H9 (cell line): ENCODE measurements around the gene LTB4R2. TPM values are rescaled to one million over a fixed set of nuclear protein-coding genes. Genes with fewer than 3 reads are reported as not detected.

Experiments used
- DNase-seq: peaks from one replicate; pipeline ENCODE4 v3.0.0-alpha.2; 2017
- H2AFZ ChIP-seq: one replicate; pipeline ENCODE4 v1.6.1; 2013; ENCODE audit warnings: mild to moderate bottlenecking, low read length, control low read depth, moderate library complexity
- H2AK5ac ChIP-seq: 2 replicates; pipeline ENCODE4 v1.6.1; 2013; ENCODE audit warnings: low read length, control low read depth, mixed read lengths; ENCODE audit not compliant: insufficient read length
- H2BK120ac ChIP-seq: one replicate; pipeline ENCODE4 v1.6.1; 2013; ENCODE audit warnings: low read depth, mild to moderate bottlenecking, low read length, control low read depth, inconsistent platforms; ENCODE audit not compliant: poor library complexity, severe bottlenecking
- H2BK12ac ChIP-seq: 2 replicates; pipeline ENCODE4 v1.6.1; 2013; ENCODE audit warnings: low read length, control low read depth, mixed read lengths, low read depth; ENCODE audit not compliant: insufficient read length
- H2BK15ac ChIP-seq: 2 replicates; pipeline ENCODE4 v1.6.1; 2013; ENCODE audit warnings: low read depth, low read length, control low read depth
- H2BK20ac ChIP-seq: one replicate; pipeline ENCODE4 v1.6.1; 2013; ENCODE audit warnings: low read depth, mild to moderate bottlenecking, low read length, control low read depth, inconsistent platforms; ENCODE audit not compliant: poor library complexity, severe bottlenecking
- H2BK5ac ChIP-seq: 2 replicates; pipeline ENCODE4 v1.6.1; 2013; ENCODE audit warnings: low read length, control low read depth, mixed read lengths; ENCODE audit not compliant: insufficient read length
- H3K14ac ChIP-seq: 2 replicates; pipeline ENCODE4 v1.6.1; 2013; ENCODE audit warnings: low read length, control low read depth; ENCODE audit not compliant: insufficient read depth
- H3K18ac ChIP-seq: 2 replicates; pipeline ENCODE4 v1.6.1; 2013; ENCODE audit warnings: low read depth, mild to moderate bottlenecking, mixed read lengths, low read length, control low read depth; ENCODE audit not compliant: insufficient read length
- H3K23ac ChIP-seq: 2 replicates; pipeline ENCODE4 v1.6.1; 2013; ENCODE audit warnings: low read length, control low read depth, mixed read lengths, low read depth; ENCODE audit not compliant: insufficient read length
- H3K23me2 ChIP-seq: 2 replicates; pipeline ENCODE4 v1.6.1; 2013; ENCODE audit warnings: low read depth, mild to moderate bottlenecking, mixed read lengths, low read length, control low read depth; ENCODE audit not compliant: insufficient read length, poor library complexity, severe bottlenecking
- H3K27ac ChIP-seq: 2 replicates; pipeline ENCODE4 v1.5.1; 2013; ENCODE audit warnings: low read length, control low read depth, mixed read lengths, low read depth; ENCODE audit not compliant: insufficient read length
- H3K27me3 ChIP-seq: 2 replicates; pipeline ENCODE4 v1.6.1; 2013; ENCODE audit warnings: low read length, control low read depth, inconsistent platforms; ENCODE audit not compliant: insufficient read depth
- H3K4ac ChIP-seq: 2 replicates; pipeline ENCODE4 v1.6.1; 2013; ENCODE audit warnings: low read depth, mild to moderate bottlenecking, control low read depth, inconsistent platforms, low read length, moderate library complexity
- H3K4me1 ChIP-seq: 2 replicates; pipeline ENCODE4 v1.6.1; 2013; ENCODE audit warnings: low read length, control low read depth, inconsistent platforms; ENCODE audit not compliant: insufficient read depth
- H3K4me2 ChIP-seq: 2 replicates; pipeline ENCODE4 v1.6.1; 2013; ENCODE audit warnings: low read length, control low read depth, mixed read lengths; ENCODE audit not compliant: insufficient read length, insufficient read depth
- H3K56ac ChIP-seq: 2 replicates; pipeline ENCODE4 v1.6.1; 2013; ENCODE audit warnings: low read depth, mild to moderate bottlenecking, mixed read lengths, low read length, control low read depth; ENCODE audit not compliant: insufficient read length
- H3K79me1 ChIP-seq: 2 replicates; pipeline ENCODE4 v1.6.1; 2013; ENCODE audit warnings: low read depth, mild to moderate bottlenecking, moderate library complexity, low read length, control low read depth, inconsistent platforms; ENCODE audit not compliant: insufficient read depth, poor library complexity, severe bottlenecking
- H3K79me2 ChIP-seq: 2 replicates; pipeline ENCODE4 v1.6.1; 2013; ENCODE audit warnings: low read length, control low read depth, inconsistent platforms; ENCODE audit not compliant: insufficient read depth
- H3K9ac ChIP-seq: 2 replicates; pipeline ENCODE4 v1.6.1; 2013; ENCODE audit warnings: low read length, control low read depth, mixed read lengths; ENCODE audit not compliant: insufficient read length; ENCODE audit errors: extremely low read depth
- H3K9me3 ChIP-seq: one replicate; pipeline ENCODE4 v1.6.1; 2013; ENCODE audit warnings: low read depth, low read length, inconsistent platforms; ENCODE audit not compliant: control insufficient read depth
- H3T11ph ChIP-seq: one replicate; pipeline ENCODE4 v1.6.1; 2013; ENCODE audit warnings: mild to moderate bottlenecking, low read length, control low read depth, inconsistent platforms
- H4K20me1 ChIP-seq: one replicate; pipeline ENCODE4 v1.6.1; 2013; ENCODE audit not compliant: control insufficient read depth, insufficient read length, insufficient read depth
- H4K5ac ChIP-seq: 2 replicates; pipeline ENCODE4 v1.6.1; 2013; ENCODE audit warnings: low read depth, mild to moderate bottlenecking, mixed read lengths, low read length, control low read depth; ENCODE audit not compliant: insufficient read length
- H4K8ac ChIP-seq: replicated peaks from 2 replicates; pipeline ENCODE4 v1.6.1; 2013; ENCODE audit warnings: low read length, control low read depth, mixed read lengths, low read depth; ENCODE audit not compliant: insufficient read length
- H4K91ac ChIP-seq: 2 replicates; pipeline ENCODE4 v1.6.1; 2013; ENCODE audit warnings: low read depth, mild to moderate bottlenecking, moderate library complexity, mixed read lengths, low read length, control low read depth; ENCODE audit not compliant: insufficient read length
- H3K27ac Mint-ChIP-seq, 3 experiments: 2 replicates in 2 of 3; 3 replicates in 1 of 3; pipeline ENCODE4 v1.8.0; 2020 to 2021; ENCODE audit warnings: mixed read lengths in 3 of 3, mild to moderate bottlenecking in 1 of 3, moderate library complexity in 1 of 3
- H3K27me3 Mint-ChIP-seq: 2 replicates; pipeline ENCODE4 v1.8.0; 2021; ENCODE audit warnings: low read depth, mild to moderate bottlenecking, moderate library complexity, mixed read lengths
- H3K36me3 Mint-ChIP-seq, 3 experiments: 2 replicates in 2 of 3; 3 replicates in 1 of 3; pipeline ENCODE4 v1.8.0; 2020 to 2021; ENCODE audit warnings: low read depth in 3 of 3, mixed read lengths in 3 of 3; ENCODE audit not compliant: insufficient read depth in 1 of 3
- H3K4me1 Mint-ChIP-seq, 2 experiments: 2 replicates each; pipeline ENCODE4 v1.8.0; 2020; ENCODE audit warnings: mixed read lengths in 2 of 2
- H3K4me3 Mint-ChIP-seq, 2 experiments: 2 replicates in 1 of 2; 3 replicates in 1 of 2; pipeline ENCODE4 v1.8.0; 2020 to 2021; ENCODE audit warnings: mild to moderate bottlenecking in 2 of 2, mixed read lengths in 2 of 2, moderate library complexity in 1 of 2
- H3K9me3 Mint-ChIP-seq, 2 experiments: 2 replicates in 1 of 2; 3 replicates in 1 of 2; pipeline ENCODE4 v1.8.0; 2020; ENCODE audit warnings: mild to moderate bottlenecking in 2 of 2, mixed read lengths in 2 of 2, moderate library complexity in 1 of 2
- CTCF ChIP-seq: fragments of 200-600 bp; sonication (generic); conservative IDR thresholded peaks from 3 replicates; pipeline ENCODE4 v1.8.0; 2021; ENCODE audit warnings: antibody characterized with exemption, mild to moderate bottlenecking
- WGBS: extraction: QIAGEN DNeasy Blood & Tissue Kit; methylation state at CpG from one replicate; pipeline ENCODE4 v1.1.7; 2013; ENCODE audit warnings: missing lambda C conversion rate, low lambda C conversion rate, mixed read lengths; ENCODE audit not compliant: insufficient read length; ENCODE audit errors: extremely low coverage; 5-methylcytosine and 5-hydroxymethylcytosine counted together
- total RNA-seq: library from RNA; stranded (reverse); gene quantifications from 2 replicates; pipeline ENCODE4 v1.2.1, GENCODE V29; 2021

The LTB4R2 gene
- total RNA-seq, 1 experiment from 2014 or later: 13.4 TPM

GRCh38 chr14:24282736-24283135 is 27.2 kb upstream of the LTB4R2 start:
- Histone ChIP-seq H3T11ph (no peak overlapping the region), H3K27me3 (no peaks in the 10 kb centered on the region), H2BK20ac (no peak overlapping the region), H4K5ac (no peak overlapping the region), H2AK5ac (no peak overlapping the region), H2BK5ac (no peak overlapping the region), H3K9me3 (no peaks in the 10 kb centered on the region), H3K4ac (no peak overlapping the region), H3K79me1 (no peaks in the 10 kb centered on the region), H3K4me2 (no peak overlapping the region), H3K79me2 (no peaks in the 10 kb centered on the region), H4K20me1 (no peaks in the 10 kb centered on the region), H2BK12ac (no peak overlapping the region), H3K18ac (no peak overlapping the region), H3K23ac (no peak overlapping the region), H4K91ac (no peak overlapping the region), H4K8ac (no peak overlapping the region), H3K4me1 (no peaks in the 10 kb centered on the region), H2AFZ (no peak overlapping the region), H2BK15ac (no peak overlapping the region), H3K56ac (no peak overlapping the region), H3K14ac (no peak overlapping the region), H3K9ac (no peak overlapping the region), H2BK120ac (no peak overlapping the region), H3K23me2 (no peaks in the 10 kb centered on the region), H3K27ac (no peak overlapping the region)
- H3K4me1 Mint-ChIP-seq: peaks cover 2% of the 10 kb centered on the region in 2 experiments; a peak in 1 of 4 replicates
- H3K27me3 Mint-ChIP-seq: no peaks in the 10 kb centered on the region
- no peak overlapping the region for H3K4me3 Mint-ChIP-seq
- H3K27ac Mint-ChIP-seq: peak overlapping the region in 2 of 3 experiments; percentile 50 to 82; a peak in 1 of 7 replicates
- WGBS: no CpG with 5 or more reads among the region's 3 CpGs
- H3K36me3 Mint-ChIP-seq: no peaks in the 10 kb centered on the region
- no peak for DNase-seq
- no peak for TF ChIP-seq CTCF
- no peaks in the 10 kb centered on the region for H3K9me3 Mint-ChIP-seq
